ENCODE results near the gene NEDD1.

GRCh38 chr12:96897421-96897820 is 9.6 kb upstream of the NEDD1 start:
- TF ChIP-seq, protein P1, sequence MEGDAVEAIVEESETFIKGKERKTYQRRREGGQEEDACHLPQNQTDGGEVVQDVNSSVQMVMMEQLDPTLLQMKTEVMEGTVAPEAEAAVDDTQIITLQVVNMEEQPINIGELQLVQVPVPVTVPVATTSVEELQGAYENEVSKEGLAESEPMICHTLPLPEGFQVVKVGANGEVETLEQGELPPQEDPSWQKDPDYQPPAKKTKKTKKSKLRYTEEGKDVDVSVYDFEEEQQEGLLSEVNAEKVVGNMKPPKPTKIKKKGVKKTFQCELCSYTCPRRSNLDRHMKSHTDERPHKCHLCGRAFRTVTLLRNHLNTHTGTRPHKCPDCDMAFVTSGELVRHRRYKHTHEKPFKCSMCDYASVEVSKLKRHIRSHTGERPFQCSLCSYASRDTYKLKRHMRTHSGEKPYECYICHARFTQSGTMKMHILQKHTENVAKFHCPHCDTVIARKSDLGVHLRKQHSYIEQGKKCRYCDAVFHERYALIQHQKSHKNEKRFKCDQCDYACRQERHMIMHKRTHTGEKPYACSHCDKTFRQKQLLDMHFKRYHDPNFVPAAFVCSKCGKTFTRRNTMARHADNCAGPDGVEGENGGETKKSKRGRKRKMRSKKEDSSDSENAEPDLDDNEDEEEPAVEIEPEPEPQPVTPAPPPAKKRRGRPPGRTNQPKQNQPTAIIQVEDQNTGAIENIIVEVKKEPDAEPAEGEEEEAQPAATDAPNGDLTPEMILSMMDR (conservative IDR thresholded peaks at IDR 0.05) = no peak
- no peak for TF ChIP-seq EZH2 (IDR thresholded peaks at IDR 0.05; ENCODE audit: low read depth)
